GM23338 (cell line): ENCODE data around the gene ASB1.

Experiments
- CREB1 ChIP-seq: fragments of 250-450 bp; sonication (Bioruptor Pico); IDR thresholded peaks from 2 replicates; pipeline ENCODE4 v1.5.0; 2020; ENCODE audit warnings: low read depth, mild to moderate bottlenecking, moderate library complexity
- EZH2 ChIP-seq: fragments of 200-600 bp; sonication (generic); IDR thresholded peaks from one replicate; pipeline ENCODE4 v1.8.0; 2017; ENCODE audit warnings: antibody characterized with exemption, mild to moderate bottlenecking, low read depth; ENCODE audit not compliant: unreplicated experiment
- EZH2phosphoT487 ChIP-seq: fragments of 200-600 bp; sonication (generic); IDR thresholded peaks from one replicate; pipeline ENCODE4 v1.8.1; 2018; ENCODE audit warnings: antibody characterized with exemption; ENCODE audit not compliant: unreplicated experiment
- JUNB ChIP-seq: IDR thresholded peaks from one replicate; pipeline ENCODE4 v1.6.1; 2016; ENCODE audit warnings: antibody characterized with exemption; ENCODE audit not compliant: unreplicated experiment
- NANOG ChIP-seq: IDR thresholded peaks from 2 replicates; pipeline ENCODE4 v1.6.1; 2016; ENCODE audit warnings: antibody characterized with exemption, borderline replicate concordance
- POLR2AphosphoS5 ChIP-seq: IDR thresholded peaks from 2 replicates; pipeline ENCODE4 v1.6.1; 2016; ENCODE audit warnings: antibody characterized with exemption, low read depth
- REST ChIP-seq: IDR thresholded peaks from one replicate; pipeline ENCODE4 v1.6.1; 2018; ENCODE audit warnings: antibody characterized with exemption; ENCODE audit not compliant: unreplicated experiment
- STAT1 ChIP-seq: IDR thresholded peaks from one replicate; pipeline ENCODE4 v1.6.1; 2016; ENCODE audit warnings: antibody characterized with exemption; ENCODE audit not compliant: unreplicated experiment
- ZNF114 ChIP-seq: fragments of 250-450 bp; sonication (Bioruptor Pico); IDR thresholded peaks from 2 replicates; pipeline ENCODE4 v1.5.0; 2020; ENCODE audit warnings: mild to moderate bottlenecking, moderate library complexity
- ZNF331 ChIP-seq: fragments of 250-450 bp; sonication (Bioruptor Pico); IDR thresholded peaks from 2 replicates; pipeline ENCODE4 v1.5.0; 2020; ENCODE audit warnings: low read depth, mild to moderate bottlenecking, moderate library complexity
- TF ChIP-seq, protein P1 (sequence below), 2 experiments: fragments of 200-600 bp in 1 of 2; sonication (generic) in 1 of 2; conservative IDR thresholded peaks; 2 replicates each; pipeline versions ENCODE4 v1.5.1 to v1.6.1; 2016 to 2017; ENCODE audit warnings: antibody characterized with exemption in 2 of 2, low read depth in 2 of 2, mild to moderate bottlenecking in 2 of 2, moderate library complexity in 1 of 2
- TF ChIP-seq, protein P2 (sequence below): IDR thresholded peaks from 2 replicates; pipeline ENCODE4 v1.6.1; 2016; ENCODE audit warnings: antibody characterized with exemption
- TF ChIP-seq, protein P3 (sequence below): fragments of 250-450 bp; sonication (Bioruptor Pico); IDR thresholded peaks from 2 replicates; pipeline ENCODE4 v1.5.0; 2020; ENCODE audit warnings: mild to moderate bottlenecking, moderate library complexity

- TF ChIP-seq ZNF331 (CRISPR knock-in tag) (no peak), POLR2AphosphoS5 (no peak), CREB1 (no peak), JUNB (no peak), REST (no peak), EZH2 (no peak), EZH2phosphoT487 (no peak), STAT1 (no peak), NANOG (no peak), ZNF114 (no peak)
- TF ChIP-seq, protein P1, sequence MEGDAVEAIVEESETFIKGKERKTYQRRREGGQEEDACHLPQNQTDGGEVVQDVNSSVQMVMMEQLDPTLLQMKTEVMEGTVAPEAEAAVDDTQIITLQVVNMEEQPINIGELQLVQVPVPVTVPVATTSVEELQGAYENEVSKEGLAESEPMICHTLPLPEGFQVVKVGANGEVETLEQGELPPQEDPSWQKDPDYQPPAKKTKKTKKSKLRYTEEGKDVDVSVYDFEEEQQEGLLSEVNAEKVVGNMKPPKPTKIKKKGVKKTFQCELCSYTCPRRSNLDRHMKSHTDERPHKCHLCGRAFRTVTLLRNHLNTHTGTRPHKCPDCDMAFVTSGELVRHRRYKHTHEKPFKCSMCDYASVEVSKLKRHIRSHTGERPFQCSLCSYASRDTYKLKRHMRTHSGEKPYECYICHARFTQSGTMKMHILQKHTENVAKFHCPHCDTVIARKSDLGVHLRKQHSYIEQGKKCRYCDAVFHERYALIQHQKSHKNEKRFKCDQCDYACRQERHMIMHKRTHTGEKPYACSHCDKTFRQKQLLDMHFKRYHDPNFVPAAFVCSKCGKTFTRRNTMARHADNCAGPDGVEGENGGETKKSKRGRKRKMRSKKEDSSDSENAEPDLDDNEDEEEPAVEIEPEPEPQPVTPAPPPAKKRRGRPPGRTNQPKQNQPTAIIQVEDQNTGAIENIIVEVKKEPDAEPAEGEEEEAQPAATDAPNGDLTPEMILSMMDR (conservative IDR thresholded peaks at IDR 0.05; ENCODE audit: low read depth in 2 of 2), result no peak
- TF ChIP-seq, protein P2, sequence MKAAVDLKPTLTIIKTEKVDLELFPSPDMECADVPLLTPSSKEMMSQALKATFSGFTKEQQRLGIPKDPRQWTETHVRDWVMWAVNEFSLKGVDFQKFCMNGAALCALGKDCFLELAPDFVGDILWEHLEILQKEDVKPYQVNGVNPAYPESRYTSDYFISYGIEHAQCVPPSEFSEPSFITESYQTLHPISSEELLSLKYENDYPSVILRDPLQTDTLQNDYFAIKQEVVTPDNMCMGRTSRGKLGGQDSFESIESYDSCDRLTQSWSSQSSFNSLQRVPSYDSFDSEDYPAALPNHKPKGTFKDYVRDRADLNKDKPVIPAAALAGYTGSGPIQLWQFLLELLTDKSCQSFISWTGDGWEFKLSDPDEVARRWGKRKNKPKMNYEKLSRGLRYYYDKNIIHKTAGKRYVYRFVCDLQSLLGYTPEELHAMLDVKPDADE, result no peak
- TF ChIP-seq, protein P3, sequence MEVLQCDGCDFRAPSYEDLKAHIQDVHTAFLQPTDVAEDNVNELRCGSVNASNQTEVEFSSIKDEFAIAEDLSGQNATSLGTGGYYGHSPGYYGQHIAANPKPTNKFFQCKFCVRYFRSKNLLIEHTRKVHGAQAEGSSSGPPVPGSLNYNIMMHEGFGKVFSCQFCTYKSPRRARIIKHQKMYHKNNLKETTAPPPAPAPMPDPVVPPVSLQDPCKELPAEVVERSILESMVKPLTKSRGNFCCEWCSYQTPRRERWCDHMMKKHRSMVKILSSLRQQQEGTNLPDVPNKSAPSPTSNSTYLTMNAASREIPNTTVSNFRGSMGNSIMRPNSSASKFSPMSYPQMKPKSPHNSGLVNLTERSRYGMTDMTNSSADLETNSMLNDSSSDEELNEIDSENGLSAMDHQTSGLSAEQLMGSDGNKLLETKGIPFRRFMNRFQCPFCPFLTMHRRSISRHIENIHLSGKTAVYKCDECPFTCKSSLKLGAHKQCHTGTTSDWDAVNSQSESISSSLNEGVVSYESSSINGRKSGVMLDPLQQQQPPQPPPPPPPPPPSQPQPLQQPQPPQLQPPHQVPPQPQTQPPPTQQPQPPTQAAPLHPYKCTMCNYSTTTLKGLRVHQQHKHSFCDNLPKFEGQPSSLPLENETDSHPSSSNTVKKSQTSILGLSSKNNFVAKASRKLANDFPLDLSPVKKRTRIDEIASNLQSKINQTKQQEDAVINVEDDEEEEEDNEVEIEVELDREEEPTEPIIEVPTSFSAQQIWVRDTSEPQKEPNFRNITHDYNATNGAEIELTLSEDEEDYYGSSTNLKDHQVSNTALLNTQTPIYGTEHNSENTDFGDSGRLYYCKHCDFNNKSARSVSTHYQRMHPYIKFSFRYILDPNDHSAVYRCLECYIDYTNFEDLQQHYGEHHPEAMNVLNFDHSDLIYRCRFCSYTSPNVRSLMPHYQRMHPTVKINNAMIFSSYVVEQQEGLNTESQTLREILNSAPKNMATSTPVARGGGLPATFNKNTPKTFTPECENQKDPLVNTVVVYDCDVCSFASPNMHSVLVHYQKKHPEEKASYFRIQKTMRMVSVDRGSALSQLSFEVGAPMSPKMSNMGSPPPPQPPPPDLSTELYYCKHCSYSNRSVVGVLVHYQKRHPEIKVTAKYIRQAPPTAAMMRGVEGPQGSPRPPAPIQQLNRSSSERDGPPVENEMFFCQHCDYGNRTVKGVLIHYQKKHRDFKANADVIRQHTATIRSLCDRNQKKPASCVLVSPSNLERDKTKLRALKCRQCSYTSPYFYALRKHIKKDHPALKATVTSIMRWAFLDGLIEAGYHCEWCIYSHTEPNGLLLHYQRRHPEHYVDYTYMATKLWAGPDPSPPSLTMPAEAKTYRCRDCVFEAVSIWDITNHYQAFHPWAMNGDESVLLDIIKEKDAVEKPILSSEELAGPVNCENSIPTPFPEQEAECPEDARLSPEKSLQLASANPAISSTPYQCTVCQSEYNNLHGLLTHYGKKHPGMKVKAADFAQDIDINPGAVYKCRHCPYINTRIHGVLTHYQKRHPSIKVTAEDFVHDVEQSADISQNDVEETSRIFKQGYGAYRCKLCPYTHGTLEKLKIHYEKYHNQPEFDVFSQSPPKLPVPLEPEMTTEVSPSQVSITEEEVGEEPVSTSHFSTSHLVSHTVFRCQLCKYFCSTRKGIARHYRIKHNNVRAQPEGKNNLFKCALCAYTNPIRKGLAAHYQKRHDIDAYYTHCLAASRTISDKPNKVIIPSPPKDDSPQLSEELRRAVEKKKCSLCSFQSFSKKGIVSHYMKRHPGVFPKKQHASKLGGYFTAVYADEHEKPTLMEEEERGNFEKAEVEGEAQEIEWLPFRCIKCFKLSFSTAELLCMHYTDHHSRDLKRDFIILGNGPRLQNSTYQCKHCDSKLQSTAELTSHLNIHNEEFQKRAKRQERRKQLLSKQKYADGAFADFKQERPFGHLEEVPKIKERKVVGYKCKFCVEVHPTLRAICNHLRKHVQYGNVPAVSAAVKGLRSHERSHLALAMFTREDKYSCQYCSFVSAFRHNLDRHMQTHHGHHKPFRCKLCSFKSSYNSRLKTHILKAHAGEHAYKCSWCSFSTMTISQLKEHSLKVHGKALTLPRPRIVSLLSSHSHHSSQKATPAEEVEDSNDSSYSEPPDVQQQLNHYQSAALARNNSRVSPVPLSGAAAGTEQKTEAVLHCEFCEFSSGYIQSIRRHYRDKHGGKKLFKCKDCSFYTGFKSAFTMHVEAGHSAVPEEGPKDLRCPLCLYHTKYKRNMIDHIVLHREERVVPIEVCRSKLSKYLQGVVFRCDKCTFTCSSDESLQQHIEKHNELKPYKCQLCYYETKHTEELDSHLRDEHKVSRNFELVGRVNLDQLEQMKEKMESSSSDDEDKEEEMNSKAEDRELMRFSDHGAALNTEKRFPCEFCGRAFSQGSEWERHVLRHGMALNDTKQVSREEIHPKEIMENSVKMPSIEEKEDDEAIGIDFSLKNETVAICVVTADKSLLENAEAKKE (CRISPR knock-in tag), result no peak
These were observed 5.1 kb upstream of the ASB1 start for GRCh38 chr2:238421695-238422035.
